Breast epithelium (tissue), 4 donors: ENCODE measurements around the gene MKNK1. TPM values are rescaled to one million over a fixed set of nuclear protein-coding genes. Genes with fewer than 3 reads are reported as not detected.

Experiments
- DNase-seq, 2 donors: peaks; one replicate each; pipeline ENCODE4 v3.0.0-alpha.2; 2019; ENCODE audit warnings: low spot score in 2 of 2
- H3K27ac ChIP-seq, 2 donors: fragments of 200-600 bp; sonication (generic) in 1 of 2; one replicate each; pipeline ENCODE4 v1.5.1; 2016 to 2019; ENCODE audit warnings: mild to moderate bottlenecking in 1 of 2
- H3K27me3 ChIP-seq, 2 donors: fragments of 200-600 bp; sonication (generic) in 1 of 2; one replicate each; pipeline versions ENCODE4 v1.5.1 to v1.6.0; 2017 to 2019; ENCODE audit warnings: control low read depth in 1 of 2, mild to moderate bottlenecking in 1 of 2
- H3K36me3 ChIP-seq: fragments of 200-600 bp; one replicate; pipeline ENCODE4 v1.5.1; 2019
- H3K4me1 ChIP-seq, 2 donors: fragments of 200-600 bp; sonication (generic); one replicate each; pipeline ENCODE4 v1.5.1; 2016 to 2019; ENCODE audit warnings: control low read depth in 1 of 2
- H3K4me3 ChIP-seq, 3 donors: fragments of 200-600 bp; sonication (generic); 1 replicate in 2 of 3; 2 replicates in 1 of 3; pipeline ENCODE4 v1.5.1; 2016 to 2019; ENCODE audit warnings: mild to moderate bottlenecking in 3 of 3, moderate library complexity in 2 of 3
- H3K9me3 ChIP-seq, 2 donors: fragments of 200-600 bp; sonication (generic) in 1 of 2; one replicate each; pipeline ENCODE4 v1.5.1; 2016 to 2019; ENCODE audit warnings: control low read depth in 1 of 2
- POLR2A ChIP-seq: fragments of 450-650 bp; IDR thresholded peaks from one replicate; pipeline ENCODE4 v1.6.1; 2016; ENCODE audit warnings: antibody characterized with exemption, mild to moderate bottlenecking, moderate library complexity
- POLR2AphosphoS5 ChIP-seq, 3 donors: sonication (generic); formaldehyde crosslinking; IDR thresholded peaks; one replicate each; pipeline ENCODE4 v1.6.1; 2017; ENCODE audit warnings: antibody characterized with exemption in 3 of 3
- intact Hi-C: fragments of 100-400 bp; cut with DNase I; formaldehyde crosslinking; loops from one replicate; pipeline ENCODE4 v1.15.1; 2023; ENCODE audit warnings: low total_unique reads
- total RNA-seq, 3 donors: library from RNA; depleted of rRNA; stranded (reverse); fragments of >200 nt; gene quantifications; one replicate each; pipeline ENCODE4 v1.1.0, GENCODE V29; 2016
- TF ChIP-seq, protein P1 (sequence below), 3 donors: fragments of 450-650 bp; IDR thresholded peaks; one replicate each; pipeline ENCODE4 v1.5.1; 2016 to 2017; ENCODE audit warnings: antibody characterized with exemption in 3 of 3, mild to moderate bottlenecking in 3 of 3, moderate library complexity in 3 of 3

The MKNK1 gene
- total RNA-seq, 3 donors from 2014 or later, result 34.7 to 51.5 (median 47.2) TPM

DNA sequence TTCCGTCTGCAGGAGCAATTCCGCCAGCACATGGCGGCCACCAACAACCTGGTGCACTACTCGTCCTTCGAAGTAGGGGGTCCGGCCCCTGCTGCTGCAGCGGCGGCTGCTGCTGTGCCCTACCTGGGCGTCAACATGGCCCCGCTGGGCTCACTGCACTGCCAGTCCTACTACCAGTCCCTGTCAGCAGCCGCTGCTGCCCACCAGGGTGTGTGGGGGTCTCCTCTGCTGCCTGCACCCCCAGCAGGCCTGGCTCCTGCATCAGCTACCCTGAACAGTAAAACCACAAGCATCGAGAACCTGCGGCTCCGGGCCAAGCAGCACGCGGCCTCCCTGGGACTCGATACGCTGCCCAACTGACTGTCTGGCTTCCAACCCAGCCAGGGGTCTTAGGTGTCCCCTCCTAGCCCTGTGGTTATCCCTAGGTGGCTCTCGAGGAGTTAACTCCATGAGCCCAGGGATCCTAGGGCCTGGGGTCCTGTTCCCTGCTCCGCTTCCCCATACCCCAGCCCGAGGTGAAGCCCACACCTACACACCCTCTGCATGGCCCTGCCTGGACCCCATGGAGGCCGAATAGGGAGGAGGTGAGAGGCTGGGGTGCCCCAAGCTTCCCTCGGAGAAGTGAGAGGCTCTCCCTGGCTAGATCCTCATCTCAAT, 91.8 kb downstream of the MKNK1 start:
- Histone ChIP-seq H3K4me3 (no peak overlapping the region), H3K4me1 (no peaks in the 10 kb centered on the region), H3K36me3 (no peaks in the 10 kb centered on the region), H3K9me3 (no peaks in the 10 kb centered on the region), H3K27me3 (no peaks in the 10 kb centered on the region), H3K27ac (no peak overlapping the region)
- no peak for TF ChIP-seq POLR2AphosphoS5 (IDR thresholded peaks at IDR 0.05)
- TF ChIP-seq, protein P1, sequence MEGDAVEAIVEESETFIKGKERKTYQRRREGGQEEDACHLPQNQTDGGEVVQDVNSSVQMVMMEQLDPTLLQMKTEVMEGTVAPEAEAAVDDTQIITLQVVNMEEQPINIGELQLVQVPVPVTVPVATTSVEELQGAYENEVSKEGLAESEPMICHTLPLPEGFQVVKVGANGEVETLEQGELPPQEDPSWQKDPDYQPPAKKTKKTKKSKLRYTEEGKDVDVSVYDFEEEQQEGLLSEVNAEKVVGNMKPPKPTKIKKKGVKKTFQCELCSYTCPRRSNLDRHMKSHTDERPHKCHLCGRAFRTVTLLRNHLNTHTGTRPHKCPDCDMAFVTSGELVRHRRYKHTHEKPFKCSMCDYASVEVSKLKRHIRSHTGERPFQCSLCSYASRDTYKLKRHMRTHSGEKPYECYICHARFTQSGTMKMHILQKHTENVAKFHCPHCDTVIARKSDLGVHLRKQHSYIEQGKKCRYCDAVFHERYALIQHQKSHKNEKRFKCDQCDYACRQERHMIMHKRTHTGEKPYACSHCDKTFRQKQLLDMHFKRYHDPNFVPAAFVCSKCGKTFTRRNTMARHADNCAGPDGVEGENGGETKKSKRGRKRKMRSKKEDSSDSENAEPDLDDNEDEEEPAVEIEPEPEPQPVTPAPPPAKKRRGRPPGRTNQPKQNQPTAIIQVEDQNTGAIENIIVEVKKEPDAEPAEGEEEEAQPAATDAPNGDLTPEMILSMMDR (IDR thresholded peaks at IDR 0.05), result no peak
- TF ChIP-seq POLR2A, result no peak
- DNase-seq, result no peak
- intact Hi-C loops, result loop anchor here (5.0 kb wide), 1 partner anchor 1510 kb away; no protein-coding TSS in a partner anchor

DNA sequence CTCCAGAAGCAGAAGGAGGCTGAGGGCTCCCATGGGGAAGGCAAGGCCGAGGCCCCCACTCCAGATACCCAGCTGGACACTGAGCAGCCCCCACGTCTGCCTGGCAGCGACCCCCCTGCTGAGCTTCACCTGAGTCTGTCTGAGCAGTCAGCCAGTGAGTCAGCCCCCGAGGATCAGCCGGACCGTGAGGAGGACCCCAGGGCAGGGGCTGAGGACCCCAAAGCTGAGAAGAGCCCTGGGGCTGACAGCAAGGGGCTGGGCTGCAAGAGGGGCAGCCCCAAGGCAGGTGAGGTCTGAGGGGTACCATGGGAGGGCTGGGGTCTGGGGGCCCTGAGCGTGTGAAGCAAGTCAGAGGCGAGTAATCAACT, 93.1 kb downstream of the MKNK1 start:
- Histone ChIP-seq H3K27me3 (no peaks in the 10 kb centered on the region), H3K9me3 (no peaks in the 10 kb centered on the region), H3K36me3 (no peaks in the 10 kb centered on the region), H3K4me3 (no peak overlapping the region), H3K27ac (no peak overlapping the region), H3K4me1 (no peaks in the 10 kb centered on the region)
- intact Hi-C loops, result loop anchor here (5.0 kb wide), 1 partner anchor 1509 kb away; no protein-coding TSS in a partner anchor
- TF ChIP-seq POLR2AphosphoS5 (IDR thresholded peaks at IDR 0.05), result no peak
- no peak for TF ChIP-seq POLR2A
- TF ChIP-seq, protein P1 (IDR thresholded peaks at IDR 0.05), result no peak
- DNase-seq, result no peak

DNA sequence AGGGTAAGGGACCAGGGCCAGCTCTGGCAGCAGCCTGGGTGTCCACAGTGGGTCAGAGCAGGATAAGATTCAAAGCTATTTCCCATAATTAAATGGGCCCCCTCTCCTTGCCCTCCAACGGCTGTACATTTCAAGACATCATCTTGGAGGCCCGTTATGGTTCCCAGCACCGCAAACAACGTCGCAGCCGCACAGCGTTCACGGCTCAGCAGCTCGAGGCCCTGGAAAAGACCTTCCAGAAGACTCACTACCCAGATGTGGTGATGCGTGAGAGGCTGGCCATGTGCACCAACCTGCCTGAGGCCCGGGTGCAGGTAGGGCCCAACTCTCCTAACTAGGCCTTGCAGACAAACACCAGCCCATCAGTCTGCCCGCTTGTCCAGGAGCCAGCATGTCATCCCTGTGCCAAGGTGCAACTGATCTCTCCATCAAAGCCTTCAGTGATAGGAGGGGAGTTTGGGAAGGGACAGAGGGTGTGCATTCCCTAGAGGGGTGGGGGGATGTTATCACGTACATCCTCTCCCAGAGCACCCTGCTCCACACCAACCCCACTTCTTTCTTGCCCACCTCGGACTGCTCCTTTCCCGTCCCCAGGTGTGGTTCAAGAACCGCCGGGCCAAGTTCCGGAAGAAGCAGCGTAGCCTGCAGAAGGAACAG, 93.6 kb downstream of the MKNK1 start:
- Histone ChIP-seq H3K27ac (no peak overlapping the region), H3K9me3 (no peaks in the 10 kb centered on the region), H3K4me1 (no peaks in the 10 kb centered on the region), H3K36me3 (no peaks in the 10 kb centered on the region), H3K4me3 (no peak overlapping the region), H3K27me3 (no peaks in the 10 kb centered on the region)
- intact Hi-C loops, result loop anchor here (5.0 kb wide), 1 partner anchor 1508 kb away; no protein-coding TSS in a partner anchor
- TF ChIP-seq, protein P1 (IDR thresholded peaks at IDR 0.05), result no peak
- no peak for TF ChIP-seq POLR2A
- DNase-seq, result no peak

- no peak overlapping the region for H3K27ac ChIP-seq
- no peaks in the 10 kb centered on the region for H3K27me3 ChIP-seq
- H3K36me3 ChIP-seq, result no peaks in the 10 kb centered on the region
- TF ChIP-seq POLR2A (no peak), POLR2AphosphoS5 (IDR thresholded peaks at IDR 0.05) (no peak)
- TF ChIP-seq, protein P1 (IDR thresholded peaks at IDR 0.05), result no peak
- no peak for DNase-seq
- intact Hi-C loops, result no loop called here
- no peaks in the 10 kb centered on the region for H3K9me3 ChIP-seq
- H3K4me1 ChIP-seq, result no peaks in the 10 kb centered on the region
- H3K4me3 ChIP-seq, result no peak overlapping the region
Measured at GRCh38 chr1:46508757-46509156, 95.3 kb downstream of the MKNK1 start.

Other genes with a start within 250 kb of the MKNK1 start
- 10 to 100 TPM; 18.1 to 58.7 (median 38.3) TPM for gene FAAH, start 210.0 kb downstream of the MKNK1 start, total RNA-seq
- gene DMBX1, start 114.4 kb downstream of the MKNK1 start, total RNA-seq, result not detected
- gene KNCN, start 52.6 kb downstream of the MKNK1 start, total RNA-seq, result not detected
- gene MOB3C, start 12.5 kb upstream of the MKNK1 start, total RNA-seq, result 10 to 100 TPM; 10.5 to 14.5 (median 14.1) TPM
- 10 to 100 TPM; 42.3 to 68.8 (median 44.8) TPM for gene ATPAF1, start 64.1 kb upstream of the MKNK1 start, total RNA-seq
- not detected for gene TEX38, start 67.6 kb upstream of the MKNK1 start, total RNA-seq
- gene EFCAB14, start 114.8 kb upstream of the MKNK1 start, total RNA-seq, result 100 to 1,000 TPM in 2 of 3 donors, 10 to 100 TPM in 1; 92.8 to 128 (median 106) TPM
- 100 to 1,000 TPM in 1 of 3 donors, 10 to 100 TPM in 2; 58.4 to 882 (median 74.1) TPM for gene CYP4B1, start 194.8 kb upstream of the MKNK1 start, total RNA-seq